ENCODE measurements around the gene SKOR2. TPM values are rescaled to one million over a fixed set of nuclear protein-coding genes. Genes with fewer than 3 reads are reported as not detected.
A peak's percentile ranks its signal among the peaks of the same experiment; 100 is the strongest.

SKOR2 gene
- total RNA-seq, 1 donor from 2014 or later: not detected

DNA sequence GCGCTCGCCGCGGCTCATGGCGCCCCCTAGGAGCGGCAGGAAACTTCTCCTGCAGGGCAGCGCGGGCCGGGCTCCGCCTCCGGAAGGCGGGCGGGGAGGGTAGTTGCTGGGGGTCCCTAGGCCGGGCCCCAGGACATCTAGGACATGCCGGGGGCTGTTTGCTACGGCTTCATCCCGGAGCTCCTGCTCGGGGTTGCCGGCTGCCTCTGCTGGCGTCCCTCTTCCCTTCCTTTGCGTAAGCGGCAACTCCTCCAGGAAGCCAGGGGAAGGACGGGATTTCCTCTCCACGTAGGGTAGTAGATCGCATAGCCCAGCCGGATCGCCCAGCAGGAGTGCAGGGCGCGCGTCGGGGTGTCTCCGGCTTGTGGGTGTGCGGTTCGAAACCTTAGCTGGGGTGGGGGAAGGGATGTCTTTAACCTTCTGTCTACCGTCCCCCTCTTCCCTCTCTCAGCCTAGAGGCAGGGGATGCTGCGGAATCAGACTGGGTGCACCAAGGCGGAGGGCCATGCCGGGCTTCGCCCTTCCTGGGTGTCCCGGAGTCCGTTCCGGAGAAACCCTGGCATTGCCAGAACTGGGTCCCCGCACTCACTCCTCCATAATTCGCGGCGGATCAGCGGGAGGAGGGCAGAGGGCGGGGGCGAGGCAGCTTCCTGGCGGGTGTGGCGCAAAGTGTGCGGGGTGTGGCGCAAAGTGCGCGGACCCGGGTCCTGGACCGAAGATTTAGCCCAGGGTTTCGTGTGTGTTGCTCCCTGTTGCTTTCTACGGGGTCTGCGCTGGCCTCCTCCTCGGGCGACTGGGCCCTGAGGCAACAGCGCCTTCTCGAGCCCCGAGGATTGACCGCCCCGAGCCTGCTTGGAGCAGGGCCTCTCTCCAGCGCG lies 12.2 kb upstream of the SKOR2 start:
- Mint-ChIP-seq H3K9me3 (no peaks in the 10 kb centered on the region), H3K36me3 (ENCODE audit: low read depth) (no peaks in the 10 kb centered on the region), H3K4me1 (ENCODE audit: low read depth) (no peaks in the 10 kb centered on the region), H3K27ac (no peak overlapping the region), H3K4me3 (no peak overlapping the region), H3K27me3 (ENCODE audit: insufficient read depth) (peaks cover 55% of the 10 kb centered on the region)
- no peak for DNase-seq (ENCODE audit: low spot score)
- intact Hi-C loops (cut with micrococcal nuclease): no loop called here

DNA sequence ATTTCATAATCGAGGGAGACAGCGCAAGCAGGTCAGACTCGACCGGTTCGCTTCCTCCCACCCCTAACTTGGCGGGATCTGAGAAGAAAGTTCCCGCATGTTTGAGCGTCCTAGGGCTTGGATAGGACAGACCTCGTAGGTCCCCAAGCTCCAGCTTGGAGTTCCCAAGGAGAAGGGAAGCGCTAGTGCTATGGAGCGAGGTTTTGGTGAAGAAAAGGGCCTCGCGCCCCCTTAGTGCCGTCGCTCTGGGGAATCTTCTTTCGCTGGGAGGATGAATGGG lies 11.6 kb upstream of the SKOR2 start:
- Mint-ChIP-seq H3K27ac (no peak overlapping the region), H3K4me1 (ENCODE audit: low read depth) (no peaks in the 10 kb centered on the region), H3K9me3 (no peaks in the 10 kb centered on the region), H3K4me3 (no peak overlapping the region), H3K36me3 (ENCODE audit: low read depth) (no peaks in the 10 kb centered on the region), H3K27me3 (ENCODE audit: insufficient read depth) (peaks cover 55% of the 10 kb centered on the region)
- intact Hi-C loops (cut with micrococcal nuclease): no loop called here
- no peak for DNase-seq (ENCODE audit: low spot score)

DNA sequence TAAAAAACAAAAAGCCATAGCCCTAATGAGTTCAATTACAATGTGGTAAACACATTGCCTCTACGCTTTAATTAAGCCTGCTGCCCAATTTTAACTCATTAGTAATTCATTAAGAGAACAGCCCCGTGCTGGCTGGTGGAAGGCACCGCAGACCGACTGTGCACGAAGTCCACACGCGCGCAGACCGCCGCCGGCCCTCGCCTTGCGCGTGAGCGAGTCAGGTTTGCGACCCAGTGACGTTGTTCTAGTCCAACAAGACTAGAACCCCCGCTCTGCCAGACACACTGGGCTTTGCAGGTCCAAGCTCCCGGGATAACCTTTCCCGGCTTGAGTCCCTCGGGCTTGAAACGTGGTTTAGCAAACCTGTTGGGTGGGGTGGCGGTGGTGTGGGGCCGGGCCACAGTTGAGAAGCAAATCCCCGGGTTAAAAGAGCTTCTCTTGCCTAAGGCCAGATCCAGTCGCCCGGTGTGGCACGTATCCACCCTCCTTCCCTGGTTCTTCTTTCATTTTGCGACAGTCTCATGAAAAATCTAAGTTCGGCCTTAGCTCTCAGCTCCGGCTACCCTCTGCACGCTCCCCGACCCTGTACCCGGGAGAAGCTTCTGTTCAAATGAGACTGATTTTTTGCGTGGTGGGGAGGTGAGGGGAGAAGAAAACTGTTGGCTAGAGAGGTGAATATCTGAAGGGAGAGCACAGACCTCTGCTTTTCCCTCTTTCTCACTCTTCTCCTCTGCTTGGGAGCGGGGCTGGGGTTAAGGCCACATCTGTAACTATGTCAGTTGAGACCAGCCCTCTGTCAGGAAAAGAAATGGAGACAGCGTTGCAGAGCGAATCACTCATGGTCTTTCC lies 11.1 kb upstream of the SKOR2 start:
- no peak overlapping the region for H3K4me3 Mint-ChIP-seq
- intact Hi-C loops (cut with micrococcal nuclease): no loop called here
- DNase-seq (ENCODE audit: low spot score): no peak
- H3K9me3 Mint-ChIP-seq: no peaks in the 10 kb centered on the region
- H3K27ac Mint-ChIP-seq: peak overlapping the region; percentile 44
- H3K27me3 Mint-ChIP-seq (ENCODE audit: insufficient read depth): peaks cover 55% of the 10 kb centered on the region
- no peaks in the 10 kb centered on the region for H3K36me3 Mint-ChIP-seq (ENCODE audit: low read depth)
- H3K4me1 Mint-ChIP-seq (ENCODE audit: low read depth): no peaks in the 10 kb centered on the region

DNA sequence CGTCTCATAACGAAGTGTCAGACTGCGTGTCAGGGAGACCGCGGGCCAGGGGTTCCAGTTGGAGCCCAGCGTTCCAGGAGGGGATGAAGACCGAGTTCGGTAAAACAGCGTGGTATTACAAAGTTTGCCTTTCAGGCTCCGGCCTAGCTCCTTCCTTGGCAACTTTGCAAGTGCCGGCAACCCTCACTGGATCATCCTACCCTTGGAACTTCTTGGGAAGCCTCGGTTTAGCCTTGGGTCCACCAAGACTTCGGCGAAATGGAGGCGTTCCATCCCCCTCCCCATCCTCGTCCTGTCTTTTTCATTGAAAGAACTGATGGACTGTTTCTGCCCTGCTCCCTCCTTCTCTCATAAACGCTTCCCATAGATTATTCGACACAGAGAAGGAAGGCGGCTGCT lies 10.4 kb upstream of the SKOR2 start:
- H3K4me3 Mint-ChIP-seq: no peak overlapping the region
- DNase-seq (ENCODE audit: low spot score): no peak
- H3K36me3 Mint-ChIP-seq (ENCODE audit: low read depth): no peaks in the 10 kb centered on the region
- H3K27ac Mint-ChIP-seq: peak overlapping the region; percentile 44
- no peaks in the 10 kb centered on the region for H3K9me3 Mint-ChIP-seq
- intact Hi-C loops (cut with micrococcal nuclease): loop anchor here (2.0 kb wide), 1 partner anchor 15 kb away; no protein-coding TSS in a partner anchor
- peaks cover 58% of the 10 kb centered on the region for H3K27me3 Mint-ChIP-seq (ENCODE audit: insufficient read depth)
- H3K4me1 Mint-ChIP-seq (ENCODE audit: low read depth): no peaks in the 10 kb centered on the region

DNA sequence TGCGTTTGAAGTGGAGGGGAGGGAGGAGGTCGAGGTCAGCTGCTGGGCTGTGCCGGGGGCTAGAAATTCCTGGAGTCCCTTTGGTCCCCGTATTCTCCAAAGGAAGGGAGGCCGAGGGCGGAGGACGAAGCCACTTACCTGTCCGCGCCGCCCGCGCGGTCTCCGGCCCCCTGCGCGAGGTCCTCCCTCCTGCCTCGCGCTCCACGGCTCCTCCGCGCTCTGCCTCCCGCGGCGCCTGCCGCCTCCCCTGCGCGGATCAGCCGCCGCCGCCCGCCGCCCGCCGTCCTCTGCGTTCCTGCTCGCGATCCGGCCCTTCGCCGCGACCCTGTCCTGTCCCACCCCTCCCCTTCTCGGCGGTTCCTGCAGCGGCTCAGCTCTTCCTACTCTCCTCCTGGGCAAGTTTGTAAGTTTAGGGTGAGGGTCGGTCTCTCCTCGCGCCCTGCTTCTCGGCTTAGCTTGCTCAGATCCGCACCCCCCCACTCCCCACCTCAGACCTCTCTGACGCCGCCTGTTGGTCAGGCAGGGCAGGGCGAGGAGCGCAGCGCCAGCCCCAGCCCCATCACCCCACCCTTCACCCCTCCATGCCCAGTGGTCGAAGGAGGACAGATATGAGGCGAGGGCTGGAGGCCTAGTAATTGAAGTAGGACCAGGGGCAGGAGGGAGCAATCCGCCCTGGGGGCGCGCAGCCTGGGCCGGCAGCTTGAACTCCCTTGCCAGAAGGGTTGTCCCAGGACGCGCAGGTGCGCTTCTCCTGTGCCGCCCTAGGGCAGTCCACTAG lies 9.7 kb upstream of the SKOR2 start:
- H3K27me3 Mint-ChIP-seq (ENCODE audit: insufficient read depth): peaks cover 60% of the 10 kb centered on the region
- no peaks in the 10 kb centered on the region for H3K4me1 Mint-ChIP-seq (ENCODE audit: low read depth)
- no peaks in the 10 kb centered on the region for H3K9me3 Mint-ChIP-seq
- H3K4me3 Mint-ChIP-seq: no peak overlapping the region
- no peaks in the 10 kb centered on the region for H3K36me3 Mint-ChIP-seq (ENCODE audit: low read depth)
- intact Hi-C loops (cut with micrococcal nuclease): loop anchor here (2.0 kb wide), 1 partner anchor 14 kb away; no protein-coding TSS in a partner anchor
- H3K27ac Mint-ChIP-seq: no peak overlapping the region
- DNase-seq (ENCODE audit: low spot score): no peak

DNA sequence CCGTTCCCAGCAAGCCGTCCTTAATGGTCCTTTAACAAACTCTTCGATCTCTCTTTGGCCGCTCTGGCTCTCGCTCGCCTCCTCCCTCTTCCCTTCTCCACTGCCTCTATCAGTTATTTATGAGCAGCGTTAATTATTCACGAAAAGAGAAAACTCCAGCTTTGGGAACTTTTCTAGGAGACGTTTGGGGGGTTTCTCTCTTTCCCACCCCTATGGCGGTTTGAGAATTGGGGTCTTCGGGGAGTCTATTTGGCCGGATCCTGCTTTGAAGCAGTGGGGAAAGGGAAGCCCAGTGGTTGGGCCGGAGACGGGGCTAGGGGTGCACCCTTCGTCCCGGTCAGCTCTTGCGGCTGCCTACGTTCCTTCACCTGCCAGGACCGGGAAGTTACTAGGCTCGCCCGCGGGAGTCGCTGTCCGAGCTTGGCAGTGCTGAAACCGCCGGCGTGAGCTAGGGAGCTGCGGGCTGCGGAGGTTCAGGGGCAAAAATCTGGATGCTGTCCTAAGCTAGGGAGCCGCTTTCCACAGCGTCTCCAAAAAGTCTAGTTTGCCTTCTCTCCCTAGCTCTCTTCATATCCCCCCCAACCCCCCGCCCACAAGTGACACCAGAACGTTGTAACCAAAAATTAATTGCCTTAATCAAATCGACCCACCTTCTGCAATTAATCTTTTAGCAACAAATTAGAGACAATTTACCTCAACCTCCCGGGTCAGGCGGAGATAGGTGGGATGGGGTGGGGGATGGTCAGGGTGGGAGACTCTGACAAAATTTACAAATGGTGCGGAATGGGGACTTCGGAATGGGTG lies 8.9 kb upstream of the SKOR2 start:
- no peak overlapping the region for H3K27ac Mint-ChIP-seq
- DNase-seq (ENCODE audit: low spot score): no peak
- intact Hi-C loops (cut with micrococcal nuclease): loop anchor here (2.0 kb wide), 1 partner anchor 14 kb away; no protein-coding TSS in a partner anchor
- no peaks in the 10 kb centered on the region for H3K36me3 Mint-ChIP-seq (ENCODE audit: low read depth)
- no peaks in the 10 kb centered on the region for H3K9me3 Mint-ChIP-seq
- peaks cover 65% of the 10 kb centered on the region for H3K27me3 Mint-ChIP-seq (ENCODE audit: insufficient read depth)
- H3K4me1 Mint-ChIP-seq (ENCODE audit: low read depth): no peaks in the 10 kb centered on the region
- no peak overlapping the region for H3K4me3 Mint-ChIP-seq

DNA sequence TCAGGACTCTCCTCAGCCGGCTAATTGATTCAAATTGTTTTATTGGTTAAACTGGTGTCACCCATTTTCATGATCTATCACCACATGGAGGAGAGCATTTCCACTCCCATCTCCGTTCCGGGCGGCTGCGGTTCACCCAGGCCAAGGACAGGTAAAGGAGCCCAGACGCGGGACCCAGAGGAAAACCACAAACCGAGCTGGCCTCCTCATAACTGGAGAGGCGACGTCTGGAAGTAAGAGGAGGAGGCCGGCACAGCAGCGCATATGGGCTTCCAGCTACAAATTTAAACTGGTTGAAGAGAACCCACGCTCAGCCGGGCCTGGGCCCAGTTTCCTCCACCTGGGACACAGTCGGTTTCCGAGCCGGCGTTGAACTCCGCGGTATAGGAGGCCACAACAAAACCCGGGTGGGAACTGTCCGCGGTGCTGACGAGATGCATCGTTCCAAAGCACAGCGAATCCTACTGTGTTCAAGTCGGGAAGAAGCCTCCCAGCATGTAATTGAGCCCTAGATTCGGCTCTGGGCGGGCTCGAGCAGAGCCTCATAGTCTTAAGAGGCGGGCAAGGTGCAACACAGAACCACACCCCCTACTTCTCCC lies 3.0 kb upstream of the SKOR2 start:
- Mint-ChIP-seq H3K4me1 (ENCODE audit: low read depth) (no peaks in the 10 kb centered on the region), H3K27me3 (ENCODE audit: insufficient read depth) (peaks cover 65% of the 10 kb centered on the region), H3K27ac (no peak overlapping the region), H3K4me3 (no peak overlapping the region), H3K9me3 (no peaks in the 10 kb centered on the region), H3K36me3 (ENCODE audit: low read depth) (no peaks in the 10 kb centered on the region)
- DNase-seq (ENCODE audit: low spot score): peak; percentile 10
- intact Hi-C loops (cut with micrococcal nuclease): loop anchor here (2.0 kb wide), 1 partner anchor 498 kb away; the partner anchor contains the start of gene ST8SIA5

DNA sequence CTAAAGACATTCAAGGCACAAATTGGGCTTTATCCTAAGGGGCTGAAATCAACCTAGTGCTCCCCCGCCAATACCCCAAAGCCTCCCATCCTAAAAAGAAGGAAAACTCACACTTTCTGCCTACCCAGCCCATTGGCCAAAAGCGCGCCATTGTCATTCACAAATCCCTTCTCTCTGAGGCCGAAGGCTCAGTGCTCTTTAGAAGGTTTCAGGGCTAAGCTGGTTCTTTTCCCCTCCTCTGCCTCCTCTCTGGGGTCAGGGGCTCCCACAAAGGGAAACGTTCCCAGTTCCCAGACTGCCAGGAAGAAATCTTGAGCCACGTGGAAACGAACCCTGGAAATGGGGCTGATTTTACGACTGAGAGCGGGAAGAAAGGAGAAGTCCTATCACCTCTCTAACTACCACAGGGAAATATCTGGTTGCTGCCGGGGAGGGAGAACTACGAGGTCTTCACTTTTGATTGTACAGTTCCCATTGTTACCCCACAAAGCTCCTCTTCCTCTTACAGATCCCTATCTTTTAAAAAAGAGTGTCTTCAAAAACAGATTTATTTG lies 1.7 kb upstream of the SKOR2 start:
- intact Hi-C loops (cut with micrococcal nuclease): no loop called here
- DNase-seq (ENCODE audit: low spot score): no peak
- H3K27ac Mint-ChIP-seq: no peak overlapping the region
- no peak overlapping the region for H3K4me3 Mint-ChIP-seq
- no peaks in the 10 kb centered on the region for H3K36me3 Mint-ChIP-seq (ENCODE audit: low read depth)
- H3K27me3 Mint-ChIP-seq (ENCODE audit: insufficient read depth): peaks cover 74% of the 10 kb centered on the region
- no peaks in the 10 kb centered on the region for H3K4me1 Mint-ChIP-seq (ENCODE audit: low read depth)
- no peaks in the 10 kb centered on the region for H3K9me3 Mint-ChIP-seq

DNA sequence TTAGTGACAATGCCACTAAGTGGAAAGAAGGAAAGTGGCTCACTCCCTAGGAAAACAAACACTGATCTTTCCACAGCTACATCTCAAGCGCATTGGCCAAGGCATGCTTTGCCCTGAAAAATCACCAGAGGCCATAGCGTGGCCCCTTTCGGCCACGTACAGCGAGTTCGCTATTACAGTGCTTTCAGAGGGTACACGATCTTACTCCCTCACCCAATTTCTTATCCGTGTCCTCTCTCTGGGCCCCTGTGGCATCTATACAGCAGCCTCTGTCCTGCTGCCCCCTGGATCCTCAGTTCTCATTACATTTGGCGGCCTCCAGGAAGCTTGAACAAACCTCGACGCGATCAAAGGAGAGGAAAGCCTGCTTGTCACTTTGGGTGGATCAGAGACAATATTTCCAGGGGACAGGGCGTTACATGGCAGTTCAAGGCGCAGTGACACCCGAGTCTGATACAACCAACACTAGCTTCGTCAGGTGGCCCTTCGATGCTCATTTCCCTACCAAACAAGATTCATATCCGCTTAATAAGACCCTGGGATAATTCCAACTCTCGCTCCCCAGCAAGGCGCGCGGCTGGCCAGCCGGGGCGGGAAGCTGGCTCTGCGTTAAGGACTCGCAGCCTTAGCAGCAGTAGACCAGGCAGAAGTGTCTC lies 941 bp downstream of the SKOR2 start:
- Mint-ChIP-seq H3K27me3 (ENCODE audit: insufficient read depth) (peaks cover 72% of the 10 kb centered on the region), H3K4me3 (no peak overlapping the region), H3K36me3 (ENCODE audit: low read depth) (peaks cover 4% of the 10 kb centered on the region), H3K4me1 (ENCODE audit: low read depth) (peaks cover 5% of the 10 kb centered on the region), H3K27ac (peak overlapping the region; percentile 59), H3K9me3 (no peaks in the 10 kb centered on the region)
- no peak for DNase-seq (ENCODE audit: low spot score)
- intact Hi-C loops (cut with micrococcal nuclease): no loop called here

DNA sequence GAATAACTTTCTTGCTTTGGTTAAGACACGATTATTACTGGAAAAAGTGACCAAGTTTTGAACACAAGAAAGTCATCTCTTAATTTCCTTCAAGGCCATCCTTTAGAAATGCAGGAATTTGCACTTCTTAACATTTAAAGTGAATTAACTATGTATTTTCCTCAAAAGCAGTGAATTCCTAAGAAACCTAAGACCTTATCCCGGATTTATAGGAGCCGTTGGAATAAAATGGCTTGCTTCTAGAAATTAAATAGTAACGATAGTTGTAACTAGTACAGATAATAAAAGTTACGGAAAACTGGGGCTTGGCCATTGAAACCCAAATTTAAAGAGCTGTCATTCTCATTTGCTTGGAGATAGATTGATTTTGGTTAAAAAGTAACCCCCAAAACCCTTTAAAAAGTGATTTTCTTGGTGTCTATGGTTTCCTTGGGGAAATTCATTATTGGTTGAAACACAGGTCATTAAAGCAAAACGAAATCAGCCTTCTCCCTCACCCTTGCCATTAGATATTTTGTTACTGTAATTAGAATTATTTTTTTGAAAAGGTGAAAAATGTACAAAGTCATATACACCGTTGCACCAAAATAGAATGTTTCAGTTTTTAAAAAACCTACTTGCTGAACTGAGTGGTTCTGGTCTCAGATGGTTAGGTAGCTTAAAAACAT lies 2.0 kb downstream of the SKOR2 start:
- intact Hi-C loops (cut with micrococcal nuclease): no loop called here
- Mint-ChIP-seq H3K4me3 (no peak overlapping the region), H3K36me3 (ENCODE audit: low read depth) (peaks cover 4% of the 10 kb centered on the region), H3K27me3 (ENCODE audit: insufficient read depth) (peaks cover 74% of the 10 kb centered on the region), H3K9me3 (no peaks in the 10 kb centered on the region), H3K27ac (peak overlapping the region; percentile 58), H3K4me1 (ENCODE audit: low read depth) (peaks cover 5% of the 10 kb centered on the region)
- no peak for DNase-seq (ENCODE audit: low spot score)

Data from activated T-helper 1 cell treated with anti-CD3 and anti-CD28 coated beads, Interleukin-12 subunit alpha, Interleukin-12 subunit beta, Interleukin-2, Interleukin-4 antibody, amounts not matched to agents 30 ng/mL and 10 ng/mL and 1 ng/mL, durations not matched to agents 14 hours and 24 hours and 36 hours (primary cell).